ENCODE results near the gene RNF38.
"Not testable (repeated sequence)": the region's sequence is repeated elsewhere in the genome, so short reads cannot be mapped to it uniquely, and the experiment has no call there.

Gene RNF38

DNA sequence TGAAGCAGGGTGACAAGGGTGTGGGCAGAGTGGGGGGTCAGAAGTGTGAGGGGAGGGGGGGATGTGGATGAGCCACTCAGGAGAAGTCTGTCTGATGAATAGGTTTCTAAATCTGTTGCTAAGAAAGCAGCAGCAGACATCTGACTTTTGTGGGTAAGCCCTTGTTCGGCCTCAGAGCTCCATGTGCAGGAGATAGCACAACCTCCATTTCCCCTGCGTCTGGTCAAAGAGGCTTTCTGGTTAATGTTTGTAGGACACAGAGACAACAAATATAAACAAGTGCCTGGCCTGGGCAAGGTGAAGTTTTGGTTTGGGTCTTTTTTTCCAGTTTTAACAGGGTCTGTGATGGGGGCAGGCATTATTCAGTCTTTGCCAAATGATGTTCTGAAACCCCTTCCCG, 84.8 kb downstream of the RNF38 start:
- TF ChIP-seq, protein P1, sequence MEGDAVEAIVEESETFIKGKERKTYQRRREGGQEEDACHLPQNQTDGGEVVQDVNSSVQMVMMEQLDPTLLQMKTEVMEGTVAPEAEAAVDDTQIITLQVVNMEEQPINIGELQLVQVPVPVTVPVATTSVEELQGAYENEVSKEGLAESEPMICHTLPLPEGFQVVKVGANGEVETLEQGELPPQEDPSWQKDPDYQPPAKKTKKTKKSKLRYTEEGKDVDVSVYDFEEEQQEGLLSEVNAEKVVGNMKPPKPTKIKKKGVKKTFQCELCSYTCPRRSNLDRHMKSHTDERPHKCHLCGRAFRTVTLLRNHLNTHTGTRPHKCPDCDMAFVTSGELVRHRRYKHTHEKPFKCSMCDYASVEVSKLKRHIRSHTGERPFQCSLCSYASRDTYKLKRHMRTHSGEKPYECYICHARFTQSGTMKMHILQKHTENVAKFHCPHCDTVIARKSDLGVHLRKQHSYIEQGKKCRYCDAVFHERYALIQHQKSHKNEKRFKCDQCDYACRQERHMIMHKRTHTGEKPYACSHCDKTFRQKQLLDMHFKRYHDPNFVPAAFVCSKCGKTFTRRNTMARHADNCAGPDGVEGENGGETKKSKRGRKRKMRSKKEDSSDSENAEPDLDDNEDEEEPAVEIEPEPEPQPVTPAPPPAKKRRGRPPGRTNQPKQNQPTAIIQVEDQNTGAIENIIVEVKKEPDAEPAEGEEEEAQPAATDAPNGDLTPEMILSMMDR (IDR thresholded peaks at IDR 0.05; ENCODE audit: low read depth, low read length, missing control alignments) = no peak
- DNase-seq (ENCODE audit: low read depth) = no peak
- H3K4me3 ChIP-seq (ENCODE audit: low read depth, low read length) = no peak overlapping the region

DNA sequence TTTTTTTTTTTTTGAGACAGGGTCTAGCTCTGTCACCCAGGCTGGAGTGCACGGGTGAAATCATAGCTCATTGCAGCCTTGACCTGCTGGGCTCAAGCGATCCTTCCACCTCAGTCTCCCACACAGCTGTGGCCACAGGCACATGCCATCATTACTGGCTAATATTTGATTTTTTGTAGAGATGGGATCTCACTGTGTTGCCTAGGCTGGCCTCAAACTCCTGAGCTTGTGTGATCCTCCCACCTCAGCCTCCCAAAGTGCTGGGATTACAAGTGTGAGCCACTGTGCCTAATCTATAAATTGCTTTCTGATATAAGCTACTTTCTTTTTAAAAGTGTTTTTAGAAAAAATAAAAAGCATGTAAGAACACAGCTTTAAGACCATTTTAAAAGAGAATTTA, 85.3 kb downstream of the RNF38 start:
- no peak overlapping the region for H3K4me3 ChIP-seq (ENCODE audit: low read depth, low read length)
- TF ChIP-seq, protein P1 (IDR thresholded peaks at IDR 0.05; ENCODE audit: low read depth, low read length, missing control alignments) = no peak
- no peak for DNase-seq (ENCODE audit: low read depth)

DNA sequence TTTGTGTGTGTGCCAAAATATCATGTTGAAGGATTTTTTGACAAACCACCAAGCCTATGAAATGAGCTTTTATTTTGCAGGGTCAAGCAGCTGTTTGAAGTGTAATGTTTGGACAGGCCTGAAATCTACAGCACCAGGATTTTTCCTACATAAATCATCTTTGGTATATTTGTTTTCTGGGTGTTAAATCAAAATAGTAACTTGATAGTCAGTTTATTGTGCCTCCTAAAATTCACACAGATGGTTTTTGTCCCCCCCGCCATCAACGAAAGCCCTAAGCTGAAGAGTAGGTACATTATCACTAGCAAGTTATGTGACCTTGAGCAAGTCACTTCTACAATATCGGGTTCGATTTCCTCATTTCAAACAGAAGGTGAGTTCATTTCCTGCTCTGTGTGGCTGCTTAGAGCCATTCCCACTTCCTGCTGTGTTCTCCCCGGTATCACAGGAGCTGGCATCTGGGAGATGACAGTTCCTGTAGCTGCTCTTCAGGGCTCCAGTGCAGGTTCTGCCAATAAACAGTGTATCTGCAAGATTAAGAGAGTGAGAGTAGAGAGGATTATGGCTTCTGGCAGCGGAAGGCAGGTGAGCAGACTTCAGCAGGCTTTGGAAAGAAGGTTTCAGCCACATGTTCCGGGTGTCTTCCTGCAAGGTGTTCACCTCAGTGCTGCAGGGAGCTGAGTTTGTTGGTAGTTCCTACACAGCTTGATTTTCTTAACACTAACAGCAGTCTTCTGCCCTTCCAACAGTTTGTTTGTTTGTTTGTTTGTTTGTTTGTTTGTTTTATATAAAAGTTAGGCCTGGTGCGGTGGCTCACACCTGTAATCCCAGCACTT, 93.4 kb downstream of the RNF38 start:
- TF ChIP-seq, protein P1 (IDR thresholded peaks at IDR 0.05; ENCODE audit: low read depth, low read length, missing control alignments) = no peak
- peak; percentile 8 for DNase-seq (ENCODE audit: low read depth)
- H3K4me3 ChIP-seq (ENCODE audit: low read depth, low read length) = no peak overlapping the region

DNA sequence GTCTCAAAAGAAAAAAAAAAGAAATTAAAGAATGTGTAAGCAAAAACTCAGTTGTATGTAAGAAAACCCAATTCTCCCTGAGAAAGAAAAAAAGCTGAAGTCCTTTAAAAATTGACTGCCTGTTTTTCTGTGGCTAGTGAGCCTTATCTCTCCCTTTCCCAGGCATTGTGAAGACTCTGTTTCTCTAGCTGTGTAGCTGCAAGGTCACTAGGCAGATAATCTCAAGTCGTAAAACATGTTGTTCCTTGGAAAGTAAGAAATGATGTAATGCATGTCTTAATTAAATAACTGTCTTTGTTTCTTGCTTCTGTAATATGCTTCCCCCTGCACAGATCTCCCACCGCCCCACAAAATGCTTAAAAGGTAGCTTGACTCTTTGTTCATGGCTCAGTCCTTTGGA, 95.7 kb downstream of the RNF38 start:
- H3K4me3 ChIP-seq (ENCODE audit: low read depth, low read length); DNase-seq (ENCODE audit: low read depth): not testable (repeated sequence)

DNA sequence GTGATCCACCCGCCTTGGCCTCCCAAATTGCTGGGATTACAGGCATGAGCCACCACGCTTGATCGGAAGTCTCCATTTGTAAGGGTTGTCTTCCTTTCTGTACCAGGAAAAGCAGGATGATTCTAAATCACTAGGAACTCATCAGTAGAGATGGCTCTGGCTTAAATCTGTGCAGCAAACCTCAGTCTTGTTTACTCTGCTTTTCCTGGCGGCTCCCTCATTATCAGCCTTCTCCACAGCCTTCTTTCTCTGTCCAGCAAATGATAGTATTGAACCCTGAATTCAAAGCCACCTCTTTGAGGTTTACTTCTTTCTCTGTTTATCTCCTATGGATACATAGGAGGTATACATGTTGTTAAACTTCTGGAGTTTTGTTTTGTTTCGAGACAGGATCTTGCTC, 98.8 kb downstream of the RNF38 start:
- no peak overlapping the region for H3K4me3 ChIP-seq (ENCODE audit: low read depth, low read length)
- no peak for DNase-seq (ENCODE audit: low read depth)
- TF ChIP-seq, protein P1 (IDR thresholded peaks at IDR 0.05; ENCODE audit: low read depth, low read length, missing control alignments) = no peak

DNA sequence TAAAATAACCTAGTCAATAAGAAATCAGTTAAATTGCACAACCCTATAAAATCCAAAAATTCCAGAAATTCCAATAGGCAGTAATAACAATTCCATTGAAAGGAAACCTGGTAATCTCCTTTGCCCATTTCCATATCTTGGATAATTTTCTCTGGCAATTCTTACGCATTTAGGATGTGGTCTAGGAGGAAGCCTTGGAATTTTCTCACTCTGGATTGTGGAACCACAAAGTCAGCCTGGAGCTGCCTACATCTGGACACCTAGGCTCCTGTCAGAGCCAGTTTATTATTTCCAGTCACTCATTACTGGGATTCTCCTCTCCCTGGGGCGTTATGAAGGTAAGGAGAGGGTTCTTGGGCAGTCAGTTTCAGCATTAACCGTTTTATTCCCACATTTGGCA, 101.5 kb downstream of the RNF38 start:
- H3K4me3 ChIP-seq (ENCODE audit: low read depth, low read length) = no peak overlapping the region
- TF ChIP-seq, protein P1 (IDR thresholded peaks at IDR 0.05; ENCODE audit: low read depth, low read length, missing control alignments) = no peak
- DNase-seq (ENCODE audit: low read depth) = no peak

DNA sequence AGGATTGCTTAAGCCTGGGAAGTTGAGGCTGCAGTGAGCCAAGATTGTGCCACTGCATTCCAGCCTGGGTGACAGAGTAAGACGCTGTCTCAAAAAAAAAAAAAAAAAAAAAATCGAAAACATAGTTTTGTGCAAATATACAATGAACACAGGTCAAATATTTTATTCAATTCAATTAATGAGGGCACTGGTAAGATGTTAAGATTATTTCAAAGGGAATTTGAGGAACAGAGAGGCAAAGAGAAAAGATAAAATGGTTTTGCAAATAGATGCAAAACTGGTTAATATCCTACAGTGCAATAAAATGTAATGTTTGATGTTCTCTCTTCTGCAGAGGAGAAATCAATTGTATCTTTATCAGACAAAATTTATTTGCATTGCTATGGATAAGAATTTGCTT, 102.3 kb downstream of the RNF38 start:
- TF ChIP-seq, protein P1 (IDR thresholded peaks at IDR 0.05; ENCODE audit: low read depth, low read length, missing control alignments) = no peak
- DNase-seq (ENCODE audit: low read depth) = no peak
- no peak overlapping the region for H3K4me3 ChIP-seq (ENCODE audit: low read depth, low read length)

DNA sequence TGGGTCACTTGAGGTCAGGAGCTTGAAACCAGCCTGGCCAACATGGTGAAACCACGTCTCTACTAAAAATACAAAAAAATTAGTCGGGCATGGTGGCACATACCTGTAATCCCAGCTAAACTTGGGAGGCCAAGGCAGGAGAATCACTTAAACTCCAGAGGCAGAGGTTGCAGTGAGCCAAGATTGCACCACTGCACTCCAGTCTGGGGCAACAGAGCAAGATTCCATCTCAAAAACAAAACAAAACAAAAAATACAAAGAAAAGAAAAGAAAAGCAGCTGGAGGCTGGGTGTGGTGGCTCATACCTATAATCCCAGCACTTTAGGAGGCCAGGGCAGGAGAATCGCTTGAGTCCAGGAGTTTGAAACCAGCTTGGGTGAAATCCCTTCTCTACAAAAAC, 105.1 kb downstream of the RNF38 start:
- not testable (repeated sequence) for DNase-seq (ENCODE audit: low read depth)

More for the DNA sequence above, 105.1 kb downstream of the RNF38 start:
- H3K4me3 ChIP-seq (ENCODE audit: low read depth, low read length) = not testable (repeated sequence)

Data from GM12864 (cell line).